Stimulated activated CD8-positive, alpha-beta memory T cell treated with anti-CD3 and anti-CD28 coated beads, Interleukin-7, amount 100 ng/mL, for 1 hour (primary cell): Measurements from ENCODE around the gene SPATA13.

Experiments used
- DNase-seq, 2 donors: peaks; one replicate each; pipeline ENCODE4 v3.0.0-alpha.2; 2020; ENCODE audit warnings: low read depth in 2 of 2

The SPATA13 gene

GRCh38 chr13:24166561-24166960, 6.0 kb downstream of the SPATA13 start:
- DNase-seq, result no peak

GRCh38 chr13:24167666-24168391, 7.3 kb downstream of the SPATA13 start:
- DNase-seq, result no peak

GRCh38 chr13:24168392-24168750, 7.9 kb downstream of the SPATA13 start:
- no peak for DNase-seq

- no peak for DNase-seq
Measured at GRCh38 chr13:24168979-24169378, 8.5 kb downstream of the SPATA13 start.

- no peak for DNase-seq
Measured at GRCh38 chr13:24172071-24172470, 11.6 kb downstream of the SPATA13 start.

- DNase-seq, result no peak
Measured at GRCh38 chr13:24173795-24174194, 13.3 kb downstream of the SPATA13 start.

GRCh38 chr13:24175847-24176246, 15.3 kb downstream of the SPATA13 start:
- DNase-seq, result no peak

GRCh38 chr13:24176351-24177101, 16.0 kb downstream of the SPATA13 start:
- DNase-seq, result no peak

GRCh38 chr13:24178847-24179485, 18.4 kb downstream of the SPATA13 start:
- DNase-seq, result no peak

GRCh38 chr13:24179486-24179850, 18.9 kb downstream of the SPATA13 start:
- DNase-seq, result no peak

GRCh38 chr13:24180750-24181377, 20.3 kb downstream of the SPATA13 start:
- no peak for DNase-seq

GRCh38 chr13:24181991-24182702, 21.6 kb downstream of the SPATA13 start:
- no peak for DNase-seq

- DNase-seq, result no peak
Measured at GRCh38 chr13:24182703-24183081, 22.2 kb downstream of the SPATA13 start.

GRCh38 chr13:24183741-24184182, 23.2 kb downstream of the SPATA13 start:
- no peak for DNase-seq

- DNase-seq, result no peak
Measured at GRCh38 chr13:24184265-24184841, 23.8 kb downstream of the SPATA13 start.

- DNase-seq, result no peak
Measured at GRCh38 chr13:24184882-24185281, 24.4 kb downstream of the SPATA13 start.

- no peak for DNase-seq
Measured at GRCh38 chr13:24185591-24186232, 25.2 kb downstream of the SPATA13 start.

GRCh38 chr13:24187185-24187584, 26.7 kb downstream of the SPATA13 start:
- no peak for DNase-seq

GRCh38 chr13:24192057-24192810, 31.7 kb downstream of the SPATA13 start:
- DNase-seq, result no peak

- no peak for DNase-seq
Measured at GRCh38 chr13:24192811-24193162, 32.3 kb downstream of the SPATA13 start.
